Measurements from ENCODE around the gene WWTR1. TPM values are rescaled to one million over a fixed set of nuclear protein-coding genes. Genes with fewer than 3 reads are reported as not detected.

Gene WWTR1
- total RNA-seq, 2 donors from 2014 or later = 6.8 to 35.8 TPM

GRCh38 chr3:149493315-149494021 lies 164.4 kb downstream of the WWTR1 start:
- no peaks in the 10 kb centered on the region for H3K27me3 ChIP-seq
- no peak for DNase-seq
- no peak for TF ChIP-seq CTCF (IDR thresholded peaks at IDR 0.05)
- no peak overlapping the region for H3K9ac ChIP-seq (ENCODE audit: low read depth in 2 of 2, low read length in 2 of 2)
- intact Hi-C loops (cut with DNase I) = no loop called here
- H3K4me1 ChIP-seq = no peaks in the 10 kb centered on the region
- H3K36me3 ChIP-seq = no peaks in the 10 kb centered on the region
- H3K4me3 ChIP-seq = no peak overlapping the region
- H3K27ac ChIP-seq = no peak overlapping the region
- H3K9me3 ChIP-seq = no peaks in the 10 kb centered on the region

- no peak for DNase-seq
- H3K9me3 ChIP-seq = no peaks in the 10 kb centered on the region
- H3K4me1 ChIP-seq = no peaks in the 10 kb centered on the region
- H3K36me3 ChIP-seq = no peaks in the 10 kb centered on the region
- H3K9ac ChIP-seq (ENCODE audit: low read depth in 2 of 2, low read length in 2 of 2) = no peak overlapping the region
- no peaks in the 10 kb centered on the region for H3K27me3 ChIP-seq
- no peak for TF ChIP-seq CTCF (IDR thresholded peaks at IDR 0.05)
- H3K4me3 ChIP-seq = no peak overlapping the region
- intact Hi-C loops (cut with DNase I) = no loop called here
- no peak overlapping the region for H3K27ac ChIP-seq
Observed at GRCh38 chr3:149490260-149490971, 167.4 kb downstream of the WWTR1 start.

GRCh38 chr3:149489060-149489690 lies 168.7 kb downstream of the WWTR1 start:
- Histone ChIP-seq H3K4me3 (no peak overlapping the region), H3K27ac (no peak overlapping the region), H3K27me3 (no peaks in the 10 kb centered on the region), H3K9ac (ENCODE audit: low read depth in 2 of 2, low read length in 2 of 2) (no peak overlapping the region), H3K4me1 (no peaks in the 10 kb centered on the region), H3K36me3 (no peaks in the 10 kb centered on the region), H3K9me3 (no peaks in the 10 kb centered on the region)
- no peak for DNase-seq
- intact Hi-C loops (cut with DNase I) = loop anchor here (10.0 kb wide), 1 partner anchor 364 kb away; the partner anchor contains the start of gene HPS3
- TF ChIP-seq CTCF (IDR thresholded peaks at IDR 0.05) = peak; percentile 16

- peak; percentile 25 for TF ChIP-seq CTCF (IDR thresholded peaks at IDR 0.05)
- DNase-seq = peak; percentile 37
- intact Hi-C loops (cut with DNase I) = loop anchor here (10.0 kb wide), 1 partner anchor 363 kb away; the partner anchor contains the start of gene HPS3
Observed at GRCh38 chr3:149487598-149488197, 170.1 kb downstream of the WWTR1 start.

GRCh38 chr3:149486726-149487125 lies 171.1 kb downstream of the WWTR1 start:
- TF ChIP-seq CTCF (IDR thresholded peaks at IDR 0.05) = no peak
- intact Hi-C loops (cut with DNase I) = loop anchor here (10.0 kb wide), 1 partner anchor 362 kb away; the partner anchor contains the start of gene HPS3
- Histone ChIP-seq H3K36me3 (no peaks in the 10 kb centered on the region), H3K4me1 (no peaks in the 10 kb centered on the region), H3K27me3 (no peaks in the 10 kb centered on the region), H3K27ac (no peak overlapping the region), H3K9ac (ENCODE audit: low read depth in 2 of 2, low read length in 2 of 2) (no peak overlapping the region), H3K9me3 (no peaks in the 10 kb centered on the region), H3K4me3 (no peak overlapping the region)
- DNase-seq = no peak

More at GRCh38 chr3:149487598-149488197, 170.1 kb downstream of the WWTR1 start:
- Histone ChIP-seq H3K4me3 (no peak overlapping the region), H3K27ac (no peak overlapping the region), H3K9ac (ENCODE audit: low read depth in 2 of 2, low read length in 2 of 2) (no peak overlapping the region), H3K9me3 (no peaks in the 10 kb centered on the region), H3K36me3 (no peaks in the 10 kb centered on the region), H3K4me1 (no peaks in the 10 kb centered on the region), H3K27me3 (no peaks in the 10 kb centered on the region)

All from colonic mucosa (tissue), 4 donors.